GM12874 (cell line): ENCODE results near the gene KRT38.

ENCODE experiments used
- CTCF ChIP-seq: IDR thresholded peaks from 2 replicates; pipeline ENCODE4 v1.5.1; 2011; ENCODE audit warnings: low read depth, mild to moderate bottlenecking, control low read depth, low read length, moderate library complexity; ENCODE audit not compliant: insufficient read depth

KRT38 gene

GRCh38 chr17:41446806-41447205 lies 6.0 kb upstream of the KRT38 start:
- no peak for TF ChIP-seq CTCF

- no peak for TF ChIP-seq CTCF
Measured at GRCh38 chr17:41444640-41445039, 3.9 kb upstream of the KRT38 start.

GRCh38 chr17:41444186-41444585 lies 3.4 kb upstream of the KRT38 start:
- no peak for TF ChIP-seq CTCF

- no peak for TF ChIP-seq CTCF
Measured at GRCh38 chr17:41442739-41443138, 2.0 kb upstream of the KRT38 start.

GRCh38 chr17:41439375-41439774 lies 1.4 kb downstream of the KRT38 start:
- TF ChIP-seq CTCF, result no peak

GRCh38 chr17:41437769-41438168 lies 3.0 kb downstream of the KRT38 start:
- TF ChIP-seq CTCF, result no peak

GRCh38 chr17:41437254-41437653 lies 3.5 kb downstream of the KRT38 start:
- no peak for TF ChIP-seq CTCF

GRCh38 chr17:41434415-41434814 lies 6.4 kb downstream of the KRT38 start:
- TF ChIP-seq CTCF, result no peak
